Trophoblast cell (in vitro differentiated cells and primary cell): Measurements from ENCODE around the gene CCL2.

Source experiments
- DNase-seq, 2 donors: peaks; one replicate each; pipeline ENCODE4 v3.0.0-alpha.2; 2016
- H2AFZ ChIP-seq: 2 replicates; pipeline ENCODE4 v1.6.1; 2013; ENCODE audit warnings: low read length, moderate library complexity, mild to moderate bottlenecking; ENCODE audit not compliant: insufficient read depth, poor library complexity
- H2AK5ac ChIP-seq: 2 replicates; pipeline ENCODE4 v1.6.1; 2013; ENCODE audit warnings: mild to moderate bottlenecking, low read length
- H2BK120ac ChIP-seq: 2 replicates; pipeline ENCODE4 v1.6.1; 2013; ENCODE audit warnings: low read length, mild to moderate bottlenecking, moderate library complexity; ENCODE audit not compliant: insufficient read depth, poor library complexity
- H2BK12ac ChIP-seq: 2 replicates; pipeline ENCODE4 v1.6.1; 2013; ENCODE audit warnings: mild to moderate bottlenecking, low read length, moderate library complexity
- H2BK5ac ChIP-seq: 2 replicates; pipeline ENCODE4 v1.6.1; 2013; ENCODE audit warnings: low read length, low read depth, moderate library complexity, mild to moderate bottlenecking; ENCODE audit not compliant: poor library complexity
- H3K14ac ChIP-seq: 2 replicates; pipeline ENCODE4 v1.6.1; 2013; ENCODE audit warnings: mild to moderate bottlenecking, low read length
- H3K18ac ChIP-seq: 2 replicates; pipeline ENCODE4 v1.6.1; 2013; ENCODE audit warnings: mild to moderate bottlenecking, low read length
- H3K23ac ChIP-seq: 2 replicates; pipeline ENCODE4 v1.6.1; 2013; ENCODE audit warnings: low read length
- H3K27ac ChIP-seq: 2 replicates; pipeline ENCODE4 v1.5.1; 2013; ENCODE audit warnings: low read depth, mild to moderate bottlenecking, inconsistent platforms, low read length, moderate library complexity
- H3K27me3 ChIP-seq: 2 replicates; pipeline ENCODE4 v1.6.1; 2013; ENCODE audit warnings: inconsistent platforms, mild to moderate bottlenecking, low read length, moderate library complexity; ENCODE audit not compliant: insufficient read depth
- H3K36me3 ChIP-seq, 2 experiments: 1 replicate in 1 of 2; 2 replicates in 1 of 2; pipeline ENCODE4 v1.6.1; 2013; ENCODE audit warnings: low read length in 2 of 2, mild to moderate bottlenecking in 2 of 2, moderate library complexity in 1 of 2; ENCODE audit not compliant: insufficient read depth in 2 of 2, control insufficient read depth in 1 of 2
- H3K4ac ChIP-seq: 2 replicates; pipeline ENCODE4 v1.6.1; 2013; ENCODE audit warnings: low read depth, mild to moderate bottlenecking, low read length, moderate library complexity
- H3K4me1 ChIP-seq, 2 experiments: 1 replicate in 1 of 2; 2 replicates in 1 of 2; pipeline ENCODE4 v1.6.1; 2013; ENCODE audit warnings: low read length in 2 of 2, mild to moderate bottlenecking in 2 of 2, moderate library complexity in 1 of 2; ENCODE audit not compliant: insufficient read depth in 2 of 2, control insufficient read depth in 1 of 2
- H3K4me2 ChIP-seq: 2 replicates; pipeline ENCODE4 v1.6.1; 2013; ENCODE audit warnings: inconsistent platforms, mild to moderate bottlenecking, low read length, moderate library complexity
- H3K4me3 ChIP-seq: 2 replicates; pipeline ENCODE4 v1.5.1; 2013; ENCODE audit warnings: mild to moderate bottlenecking, low read depth, low read length, inconsistent platforms
- H3K79me1 ChIP-seq: one replicate; pipeline ENCODE4 v1.6.1; 2013; ENCODE audit warnings: low read length
- H3K79me2 ChIP-seq: 2 replicates; pipeline ENCODE4 v1.6.1; 2013; ENCODE audit warnings: low read length, mild to moderate bottlenecking; ENCODE audit not compliant: control insufficient read depth, insufficient read depth, poor library complexity
- H3K9ac ChIP-seq: 2 replicates; pipeline ENCODE4 v1.6.1; 2013; ENCODE audit warnings: mild to moderate bottlenecking, low read length
- H3K9me3 ChIP-seq: 2 replicates; pipeline ENCODE4 v1.6.1; 2013; ENCODE audit warnings: low read depth, mild to moderate bottlenecking, control low read depth, inconsistent platforms, low read length; ENCODE audit not compliant: insufficient read depth
- H4K12ac ChIP-seq: 2 replicates; pipeline ENCODE4 v1.6.1; 2013; ENCODE audit warnings: low read depth, mild to moderate bottlenecking, low read length, moderate library complexity
- H4K8ac ChIP-seq: 2 replicates; pipeline ENCODE4 v1.6.1; 2013; ENCODE audit warnings: low read depth, mild to moderate bottlenecking, low read length, moderate library complexity
- H4K91ac ChIP-seq: one replicate; pipeline ENCODE4 v1.6.1; 2013; ENCODE audit warnings: low read depth, mild to moderate bottlenecking, low read length, moderate library complexity
- WGBS: extraction: QIAGEN DNeasy Blood & Tissue Kit; methylation state at CpG from one replicate; pipeline ENCODE4 v1.1.7; 2013; ENCODE audit warnings: missing lambda C conversion rate; ENCODE audit not compliant: insufficient read length, insufficient coverage; ENCODE audit errors: extremely low coverage; 5-methylcytosine and 5-hydroxymethylcytosine counted together

CCL2 gene

GRCh38 chr17:34234616-34235015 lies 20.5 kb upstream of the CCL2 start:
- H4K91ac ChIP-seq, result no peak overlapping the region
- H3K9me3 ChIP-seq, result peaks cover 3% of the 10 kb centered on the region
- H3K27ac ChIP-seq, result no peak overlapping the region
- H3K4me3 ChIP-seq, result no peak overlapping the region
- no peak overlapping the region for H3K18ac ChIP-seq
- H3K14ac ChIP-seq, result no peak overlapping the region
- H3K4ac ChIP-seq, result no peak overlapping the region
- no peak overlapping the region for H4K12ac ChIP-seq
- H2BK12ac ChIP-seq, result no peak overlapping the region
- no peak overlapping the region for H3K9ac ChIP-seq
- no peak overlapping the region for H2BK120ac ChIP-seq
- no peaks in the 10 kb centered on the region for H3K79me2 ChIP-seq
- H4K8ac ChIP-seq, result no peak overlapping the region
- H2AK5ac ChIP-seq, result no peak overlapping the region
- H3K23ac ChIP-seq, result no peak overlapping the region
- H3K36me3 ChIP-seq, result no peaks in the 10 kb centered on the region
- H3K4me1 ChIP-seq, result peaks cover 0 to 5% of the 10 kb centered on the region in 2 experiments
- H2AFZ ChIP-seq, result no peak overlapping the region
- no peak overlapping the region for H2BK5ac ChIP-seq
- no peak overlapping the region for H3K4me2 ChIP-seq
- no peak for DNase-seq
- WGBS, result no CpG with 5 or more reads among the region's 3 CpGs
- H3K27me3 ChIP-seq, result no peaks in the 10 kb centered on the region
- no peaks in the 10 kb centered on the region for H3K79me1 ChIP-seq

- Histone ChIP-seq H4K8ac (no peak overlapping the region), H3K23ac (no peak overlapping the region), H3K9me3 (no peaks in the 10 kb centered on the region), H2BK5ac (no peak overlapping the region), H3K4me3 (no peak overlapping the region), H3K14ac (no peak overlapping the region), H3K79me1 (no peaks in the 10 kb centered on the region), H3K4me2 (no peak overlapping the region), H2AFZ (no peak overlapping the region), H2AK5ac (no peak overlapping the region), H3K4me1 (peaks cover 0 to 5% of the 10 kb centered on the region in 2 experiments), H3K27ac (no peak overlapping the region), H3K36me3 (no peaks in the 10 kb centered on the region), H3K4ac (no peak overlapping the region), H3K9ac (no peak overlapping the region), H4K12ac (no peak overlapping the region), H2BK12ac (no peak overlapping the region), H2BK120ac (no peak overlapping the region), H3K18ac (no peak overlapping the region), H3K79me2 (no peaks in the 10 kb centered on the region), H4K91ac (no peak overlapping the region), H3K27me3 (no peaks in the 10 kb centered on the region)
- no CpG with 5 or more reads among the region's 6 CpGs for WGBS
- DNase-seq, result peak in 1 of 2 donors; percentile 11
These were observed 19.6 kb upstream of the CCL2 start for GRCh38 chr17:34235389-34236028.

- Histone ChIP-seq H4K8ac (no peak overlapping the region), H2BK5ac (no peak overlapping the region), H3K4me1 (peaks cover 0 to 5% of the 10 kb centered on the region in 2 experiments), H2BK120ac (no peak overlapping the region), H3K36me3 (no peaks in the 10 kb centered on the region), H3K4me3 (no peak overlapping the region), H2AFZ (no peak overlapping the region), H3K79me1 (no peaks in the 10 kb centered on the region), H4K12ac (no peak overlapping the region), H3K27ac (no peak overlapping the region), H3K4ac (no peak overlapping the region), H3K9me3 (no peaks in the 10 kb centered on the region), H3K27me3 (no peaks in the 10 kb centered on the region), H3K18ac (no peak overlapping the region), H4K91ac (peak overlapping the region; percentile 2), H3K4me2 (no peak overlapping the region), H3K9ac (no peak overlapping the region), H2AK5ac (no peak overlapping the region), H2BK12ac (no peak overlapping the region), H3K14ac (no peak overlapping the region), H3K79me2 (no peaks in the 10 kb centered on the region), H3K23ac (no peak overlapping the region)
- no peak for DNase-seq
- no CpG with 5 or more reads among the region's 6 CpGs for WGBS
These were observed 18.7 kb upstream of the CCL2 start for GRCh38 chr17:34236281-34236892.

GRCh38 chr17:34237458-34237857 lies 17.6 kb upstream of the CCL2 start:
- H3K36me3 ChIP-seq, result no peaks in the 10 kb centered on the region
- H3K4me3 ChIP-seq, result no peak overlapping the region
- H4K8ac ChIP-seq, result no peak overlapping the region
- H3K79me1 ChIP-seq, result no peaks in the 10 kb centered on the region
- no peak overlapping the region for H3K14ac ChIP-seq
- H3K4ac ChIP-seq, result no peak overlapping the region
- no peak overlapping the region for H4K91ac ChIP-seq
- no peak overlapping the region for H3K23ac ChIP-seq
- no peak overlapping the region for H2BK5ac ChIP-seq
- H2AK5ac ChIP-seq, result no peak overlapping the region
- H3K9ac ChIP-seq, result no peak overlapping the region
- H3K4me2 ChIP-seq, result no peak overlapping the region
- H3K79me2 ChIP-seq, result no peaks in the 10 kb centered on the region
- no CpG with 5 or more reads among the region's 3 CpGs for WGBS
- no peak overlapping the region for H2AFZ ChIP-seq
- no peak overlapping the region for H4K12ac ChIP-seq
- H2BK120ac ChIP-seq, result no peak overlapping the region
- no peak overlapping the region for H2BK12ac ChIP-seq
- peaks cover 0 to 5% of the 10 kb centered on the region in 2 experiments for H3K4me1 ChIP-seq
- no peaks in the 10 kb centered on the region for H3K27me3 ChIP-seq
- no peaks in the 10 kb centered on the region for H3K9me3 ChIP-seq
- no peak overlapping the region for H3K18ac ChIP-seq
- no peak for DNase-seq
- no peak overlapping the region for H3K27ac ChIP-seq
